HG03432 (cell line): ENCODE measurements around the gene SAMD13.

Source experiments
- ATAC-seq: cut with Tn5 transposase; IDR thresholded peaks from one replicate; pipeline ENCODE4 v1.9.1; 2021; ENCODE audit warnings: mild to moderate bottlenecking, moderate library complexity; ENCODE audit not compliant: unreplicated experiment

The SAMD13 gene

GRCh38 chr1:84370266-84370665, 68.8 kb downstream of the SAMD13 start:
- no peak for ATAC-seq

- no peak for ATAC-seq
These were observed 69.4 kb downstream of the SAMD13 start for GRCh38 chr1:84370831-84371394.

GRCh38 chr1:84373436-84374141, 72.1 kb downstream of the SAMD13 start:
- no peak for ATAC-seq

- ATAC-seq = no peak
These were observed 73.6 kb downstream of the SAMD13 start for GRCh38 chr1:84374991-84375696.

- ATAC-seq = no peak
These were observed 74.7 kb downstream of the SAMD13 start for GRCh38 chr1:84376000-84376910.

GRCh38 chr1:84377480-84378095, 76.1 kb downstream of the SAMD13 start:
- ATAC-seq = no peak

- no peak for ATAC-seq
These were observed 77.8 kb downstream of the SAMD13 start for GRCh38 chr1:84379138-84379916.

- ATAC-seq = no peak
These were observed 78.3 kb downstream of the SAMD13 start for GRCh38 chr1:84379917-84380180.

GRCh38 chr1:84382127-84382526, 80.6 kb downstream of the SAMD13 start:
- ATAC-seq = no peak

- no peak for ATAC-seq
These were observed 83.8 kb downstream of the SAMD13 start for GRCh38 chr1:84385347-84385746.

- no peak for ATAC-seq
These were observed 85.4 kb downstream of the SAMD13 start for GRCh38 chr1:84386716-84387479.

- no peak for ATAC-seq
These were observed 86.1 kb downstream of the SAMD13 start for GRCh38 chr1:84387480-84388163.

- no peak for ATAC-seq
These were observed 88.7 kb downstream of the SAMD13 start for GRCh38 chr1:84390226-84390625.

- no peak for ATAC-seq
These were observed 97.0 kb downstream of the SAMD13 start, which contains the start of gene DNASE2B for GRCh38 chr1:84398175-84399155. Gene DNASE2B, plus strand, starts transcription at chr1:84398484. Its CDS starts 81 bp downstream, at chr1:84398565.
